ENCODE data around the gene TMX2.

DNA sequence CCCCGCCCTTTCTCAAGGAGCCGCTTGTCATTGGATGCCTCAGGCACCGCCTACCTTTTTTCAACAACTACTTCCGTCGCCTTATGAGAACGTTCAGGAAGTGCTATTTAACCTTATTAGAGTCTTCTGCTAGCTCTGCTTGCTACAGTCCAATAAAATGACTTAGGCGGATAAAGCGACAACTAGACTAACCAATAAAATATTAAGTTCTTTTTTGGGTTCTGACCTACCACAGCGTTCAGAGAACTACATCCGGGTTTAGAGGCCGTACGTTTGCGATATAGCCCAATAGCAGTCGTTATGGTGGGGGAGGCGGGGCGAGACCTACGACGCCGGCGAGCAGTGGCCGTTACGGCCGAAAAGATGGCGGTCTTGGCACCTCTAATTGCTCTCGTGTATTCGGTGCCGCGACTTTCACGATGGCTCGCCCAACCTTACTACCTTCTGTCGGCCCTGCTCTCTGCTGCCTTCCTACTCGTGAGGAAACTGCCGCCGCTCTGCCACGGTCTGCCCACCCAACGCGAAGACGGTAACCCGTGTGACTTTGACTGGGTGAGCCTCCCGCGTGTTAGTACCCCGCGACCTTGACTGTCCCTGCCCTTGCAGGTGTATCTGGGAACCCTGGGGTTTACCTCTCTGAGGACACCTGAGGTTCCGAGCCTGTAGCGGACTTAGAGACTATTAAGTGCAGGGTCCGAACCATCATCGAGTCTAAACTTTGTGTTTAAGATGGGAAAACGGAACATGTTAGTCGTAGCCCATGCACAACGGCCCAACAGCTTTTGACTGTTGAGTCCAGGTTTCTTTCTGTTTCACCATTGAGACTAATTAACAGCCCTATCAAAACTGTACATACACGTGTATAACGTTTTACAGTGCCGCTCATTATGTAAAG is at the start of gene TMX2:
- TF ChIP-seq CTCF (IDR thresholded peaks at IDR 0.05; ENCODE audit: insufficient read depth, low read length, poor library complexity, severe bottlenecking) (no peak), EZH2phosphoT487 (conservative IDR thresholded peaks at IDR 0.05; ENCODE audit: low read length) (no peak)

Measured in SU-DHL-6 (cell line).